Activated CD4-positive, CD25-positive, alpha-beta regulatory T cell treated with anti-CD3 and anti-CD28 coated beads, Interleukin-2, amount 50 U/mL, for 72 hours (primary cell): ENCODE data around the gene STXBP3.
"Not testable (repeated sequence)": the region's sequence is repeated elsewhere in the genome, so short reads cannot be mapped to it uniquely, and the experiment has no call there.

Source experiments
- DNase-seq: peaks from one replicate; pipeline ENCODE4 v3.0.0; 2021

STXBP3 gene

GRCh38 chr1:108732398-108732797 lies 14.1 kb upstream of the STXBP3 start:
- no peak for DNase-seq

GRCh38 chr1:108734171-108734865 lies 12.2 kb upstream of the STXBP3 start:
- DNase-seq = no peak

GRCh38 chr1:108742253-108742652 lies 4.2 kb upstream of the STXBP3 start:
- DNase-seq = no peak

GRCh38 chr1:108745980-108746381 lies 493 bp upstream of the STXBP3 start:
- no peak for DNase-seq

GRCh38 chr1:108747171-108747850 lies 837 bp downstream of the STXBP3 start:
- peak; percentile 46 for DNase-seq

- no peak for DNase-seq
Measured at GRCh38 chr1:108747898-108748297, 1.4 kb downstream of the STXBP3 start.

- no peak for DNase-seq
Measured at GRCh38 chr1:108749081-108749480, 2.6 kb downstream of the STXBP3 start.

- no peak for DNase-seq
Measured at GRCh38 chr1:108750476-108751181, 4.2 kb downstream of the STXBP3 start.

- no peak for DNase-seq
Measured at GRCh38 chr1:108753363-108753762, 6.9 kb downstream of the STXBP3 start.

- no peak for DNase-seq
Measured at GRCh38 chr1:108758796-108759195, 12.3 kb downstream of the STXBP3 start.

GRCh38 chr1:108767115-108767514 lies 20.6 kb downstream of the STXBP3 start:
- DNase-seq = no peak

GRCh38 chr1:108767708-108768107 lies 21.2 kb downstream of the STXBP3 start:
- no peak for DNase-seq

GRCh38 chr1:108777839-108778238 lies 31.4 kb downstream of the STXBP3 start:
- no peak for DNase-seq

- no peak for DNase-seq
Measured at GRCh38 chr1:108779455-108779854, 33.0 kb downstream of the STXBP3 start.

GRCh38 chr1:108780937-108781574 lies 34.6 kb downstream of the STXBP3 start:
- DNase-seq = no peak

GRCh38 chr1:108781575-108781944 lies 35.1 kb downstream of the STXBP3 start:
- not testable (repeated sequence) for DNase-seq

- no peak for DNase-seq
Measured at GRCh38 chr1:108785264-108785663, 38.8 kb downstream of the STXBP3 start.

GRCh38 chr1:108785880-108786279 lies 39.4 kb downstream of the STXBP3 start:
- no peak for DNase-seq

- DNase-seq = no peak
Measured at GRCh38 chr1:108791790-108792189, 45.3 kb downstream of the STXBP3 start.

- no peak for DNase-seq
Measured at GRCh38 chr1:108792420-108792819, 45.9 kb downstream of the STXBP3 start.

- no peak for DNase-seq
Measured at GRCh38 chr1:108799001-108799400, 52.5 kb downstream of the STXBP3 start.

GRCh38 chr1:108801101-108801500 lies 54.6 kb downstream of the STXBP3 start:
- DNase-seq = no peak

GRCh38 chr1:108803548-108803947 lies 57.1 kb downstream of the STXBP3 start:
- DNase-seq = no peak

- DNase-seq = no peak
Measured at GRCh38 chr1:108808438-108808837, 62.0 kb downstream of the STXBP3 start.
